OCI-LY1 (cell line): ENCODE data around the gene PIEZO1.

Source experiments
- H2AFZ ChIP-seq: fragments of 200-600 bp; sonication (generic), shearing (Covaris generic); 2 replicates; pipeline ENCODE4 v1.6.0; 2014; ENCODE audit warnings: antibody characterized with exemption, mild to moderate bottlenecking, low read length
- H3F3A ChIP-seq: fragments of 200-600 bp; sonication (generic), shearing (Covaris generic); 2 replicates; pipeline ENCODE4 v1.6.0; 2014; ENCODE audit warnings: mild to moderate bottlenecking, antibody characterized with exemption, low read length, moderate library complexity; ENCODE audit not compliant: insufficient read depth
- H3K27ac ChIP-seq: fragments of 200-600 bp; sonication (generic); 2 replicates; pipeline ENCODE4 v1.5.1; 2014; ENCODE audit warnings: low read length, mixed run types, mild to moderate bottlenecking, low read depth; ENCODE audit not compliant: poor library complexity, severe bottlenecking
- H3K27me3 ChIP-seq: fragments of 200-600 bp; sonication (generic); 2 replicates; pipeline ENCODE4 v1.6.0; 2014; ENCODE audit warnings: antibody characterized with exemption, mild to moderate bottlenecking, low read length, moderate library complexity; ENCODE audit not compliant: insufficient read depth
- H3K36me3 ChIP-seq: fragments of 200-600 bp; sonication (generic); 2 replicates; pipeline ENCODE4 v1.6.1; 2014; ENCODE audit warnings: mild to moderate bottlenecking, antibody characterized with exemption, low read length, moderate library complexity, mixed read lengths; ENCODE audit not compliant: insufficient read depth
- H3K4me1 ChIP-seq: fragments of 200-600 bp; sonication (generic); 2 replicates; pipeline ENCODE4 v1.5.1; 2014; ENCODE audit warnings: mild to moderate bottlenecking, low read length, moderate library complexity; ENCODE audit not compliant: insufficient read depth, severe bottlenecking
- H3K4me2 ChIP-seq: fragments of 200-600 bp; sonication (generic), shearing (Covaris generic); 2 replicates; pipeline ENCODE4 v1.6.1; 2014; ENCODE audit warnings: low read length
- H3K4me3 ChIP-seq: fragments of 200-600 bp; sonication (generic); 2 replicates; pipeline ENCODE4 v1.5.1; 2014; ENCODE audit warnings: low read length, low read depth, mild to moderate bottlenecking, mixed read lengths; ENCODE audit not compliant: poor library complexity, severe bottlenecking
- H3K79me2 ChIP-seq: fragments of 200-600 bp; shearing (Covaris generic); 2 replicates; pipeline ENCODE4 v1.6.1; 2016; ENCODE audit warnings: mixed run types, low read length, mixed read lengths; ENCODE audit not compliant: insufficient read depth
- H3K9ac ChIP-seq: fragments of 200-600 bp; sonication (generic), shearing (Covaris generic); 2 replicates; pipeline ENCODE4 v1.6.1; 2014; ENCODE audit warnings: mild to moderate bottlenecking, low read length, mixed read lengths
- H3K9me2 ChIP-seq: fragments of 200-600 bp; sonication (generic), shearing (Covaris generic); 2 replicates; pipeline ENCODE4 v1.6.1; 2014; ENCODE audit warnings: low read depth, mild to moderate bottlenecking, low read length, mixed read lengths
- H3K9me3 ChIP-seq: fragments of 200-600 bp; shearing (Covaris generic); 2 replicates; pipeline ENCODE4 v1.6.1; 2014; ENCODE audit warnings: low read length, mixed read lengths
- H4K20me1 ChIP-seq: fragments of 200-600 bp; sonication (generic), shearing (Covaris generic); 2 replicates; pipeline ENCODE4 v1.6.0; 2016; ENCODE audit warnings: mild to moderate bottlenecking, low read length; ENCODE audit not compliant: insufficient read depth
- EZH2 ChIP-seq: fragments of 200-600 bp; sonication (generic), shearing (Covaris generic); IDR thresholded peaks from 2 replicates; pipeline ENCODE4 v1.8.0; 2017; ENCODE audit warnings: borderline replicate concordance, mixed run types, mild to moderate bottlenecking, antibody characterized with exemption, low read length, moderate library complexity, mixed read lengths
- TF ChIP-seq, protein P1 (sequence below): fragments of 200-600 bp; sonication (generic), shearing (Covaris generic); IDR thresholded peaks from 2 replicates; pipeline ENCODE4 v1.5.1; 2017; ENCODE audit warnings: mild to moderate bottlenecking, antibody characterized with exemption, low read length, moderate library complexity, mixed read lengths

The PIEZO1 gene

DNA sequence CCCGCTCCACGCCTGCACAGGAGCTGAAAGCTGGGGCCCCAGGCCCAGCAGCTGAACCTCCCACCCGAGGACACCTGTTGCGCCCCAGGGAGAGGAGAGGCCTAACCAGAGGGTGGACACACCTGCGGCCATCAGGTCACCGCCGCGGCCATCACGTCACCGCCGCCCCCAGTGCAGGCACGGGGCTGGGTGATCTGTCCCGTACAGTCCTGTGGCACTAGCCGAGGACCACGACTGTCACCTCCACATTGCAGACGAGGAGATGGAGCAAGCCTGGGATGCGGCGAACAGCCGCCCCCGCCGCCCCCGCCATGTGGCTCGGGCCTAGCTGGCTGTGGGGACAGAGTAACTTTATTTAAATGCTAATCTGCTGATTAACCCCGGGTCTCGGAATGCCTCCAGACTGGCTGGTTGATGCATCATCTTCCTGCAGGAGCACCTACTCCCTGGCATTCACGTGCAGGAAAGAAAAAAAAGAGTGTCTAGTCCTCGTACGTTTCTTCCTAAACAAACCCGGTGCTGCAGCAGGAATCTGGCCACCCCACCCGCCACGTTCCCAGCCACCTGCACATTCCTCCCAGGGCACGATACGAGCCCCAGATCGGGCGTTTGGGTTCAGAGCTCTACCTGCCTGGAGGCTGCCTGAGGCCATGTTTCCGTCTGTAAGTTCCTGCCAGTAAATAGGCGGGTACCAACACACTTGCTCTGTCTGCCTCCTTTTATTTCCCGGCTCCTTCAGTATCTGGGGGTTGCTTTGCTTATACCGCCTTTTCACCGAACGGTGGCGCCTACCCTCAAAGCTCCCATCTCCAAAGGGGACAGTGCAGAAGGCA is 29.9 kb downstream of the PIEZO1 start:
- Histone ChIP-seq H3K9me2 (no peaks in the 10 kb centered on the region), H3K36me3 (no peaks in the 10 kb centered on the region), H4K20me1 (no peaks in the 10 kb centered on the region), H3K27ac (no peak overlapping the region), H3K27me3 (no peaks in the 10 kb centered on the region), H3K9me3 (no peaks in the 10 kb centered on the region), H2AFZ (no peak overlapping the region), H3K4me2 (no peak overlapping the region), H3F3A (no peaks in the 10 kb centered on the region), H3K4me1 (no peaks in the 10 kb centered on the region), H3K4me3 (no peak overlapping the region), H3K9ac (no peak overlapping the region), H3K79me2 (no peaks in the 10 kb centered on the region)
- no peak for TF ChIP-seq EZH2
- TF ChIP-seq, protein P1, sequence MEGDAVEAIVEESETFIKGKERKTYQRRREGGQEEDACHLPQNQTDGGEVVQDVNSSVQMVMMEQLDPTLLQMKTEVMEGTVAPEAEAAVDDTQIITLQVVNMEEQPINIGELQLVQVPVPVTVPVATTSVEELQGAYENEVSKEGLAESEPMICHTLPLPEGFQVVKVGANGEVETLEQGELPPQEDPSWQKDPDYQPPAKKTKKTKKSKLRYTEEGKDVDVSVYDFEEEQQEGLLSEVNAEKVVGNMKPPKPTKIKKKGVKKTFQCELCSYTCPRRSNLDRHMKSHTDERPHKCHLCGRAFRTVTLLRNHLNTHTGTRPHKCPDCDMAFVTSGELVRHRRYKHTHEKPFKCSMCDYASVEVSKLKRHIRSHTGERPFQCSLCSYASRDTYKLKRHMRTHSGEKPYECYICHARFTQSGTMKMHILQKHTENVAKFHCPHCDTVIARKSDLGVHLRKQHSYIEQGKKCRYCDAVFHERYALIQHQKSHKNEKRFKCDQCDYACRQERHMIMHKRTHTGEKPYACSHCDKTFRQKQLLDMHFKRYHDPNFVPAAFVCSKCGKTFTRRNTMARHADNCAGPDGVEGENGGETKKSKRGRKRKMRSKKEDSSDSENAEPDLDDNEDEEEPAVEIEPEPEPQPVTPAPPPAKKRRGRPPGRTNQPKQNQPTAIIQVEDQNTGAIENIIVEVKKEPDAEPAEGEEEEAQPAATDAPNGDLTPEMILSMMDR, result no peak

DNA sequence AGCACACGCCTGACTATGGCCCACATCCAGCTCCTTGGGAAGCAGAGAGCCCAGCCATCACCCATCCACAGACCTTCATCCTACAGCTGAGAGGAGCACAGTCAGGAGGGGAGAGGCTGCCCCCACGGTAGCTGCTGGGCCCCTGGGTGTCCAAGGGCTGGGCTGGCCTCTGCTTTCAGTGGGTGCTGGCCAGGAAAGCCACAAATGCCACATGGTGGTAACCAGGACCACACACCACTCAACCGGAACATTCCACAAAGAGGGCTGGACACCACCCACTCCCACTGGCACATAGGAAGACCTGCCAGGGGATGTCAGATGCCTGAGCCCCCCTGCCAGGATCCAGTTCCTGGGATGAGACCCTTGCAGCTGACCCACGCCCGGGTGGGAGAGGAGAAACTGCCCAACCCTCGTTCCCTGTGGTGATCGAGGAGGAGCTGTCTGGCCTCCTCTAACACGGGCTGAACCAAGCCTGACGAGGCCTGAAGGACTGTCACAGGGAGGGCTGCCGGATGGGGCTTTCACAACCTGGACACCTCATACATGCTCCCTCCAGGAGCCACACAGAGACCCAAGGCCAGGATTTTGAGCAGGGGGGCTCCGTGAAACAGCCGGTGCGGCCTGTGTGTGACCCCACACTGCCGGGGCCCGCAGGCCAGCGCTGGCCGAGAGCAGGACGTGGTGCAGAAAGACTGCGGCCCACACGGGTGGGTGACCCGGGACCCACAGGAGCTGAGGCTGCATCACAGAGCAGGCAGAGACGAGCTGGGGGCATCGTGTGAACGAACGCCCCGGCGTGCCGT is 30.7 kb downstream of the PIEZO1 start:
- H3K4me3 ChIP-seq, result no peak overlapping the region
- no peak overlapping the region for H3K4me2 ChIP-seq
- no peaks in the 10 kb centered on the region for H3K27me3 ChIP-seq
- no peak overlapping the region for H3K9ac ChIP-seq
- no peaks in the 10 kb centered on the region for H3K79me2 ChIP-seq
- TF ChIP-seq EZH2, result no peak
- TF ChIP-seq, protein P1, result no peak
- no peaks in the 10 kb centered on the region for H3K9me2 ChIP-seq
- no peak overlapping the region for H2AFZ ChIP-seq
- H4K20me1 ChIP-seq, result no peaks in the 10 kb centered on the region
- H3K36me3 ChIP-seq, result no peaks in the 10 kb centered on the region
- H3K9me3 ChIP-seq, result no peaks in the 10 kb centered on the region
- no peak overlapping the region for H3K27ac ChIP-seq
- no peaks in the 10 kb centered on the region for H3K4me1 ChIP-seq
- no peaks in the 10 kb centered on the region for H3F3A ChIP-seq

DNA sequence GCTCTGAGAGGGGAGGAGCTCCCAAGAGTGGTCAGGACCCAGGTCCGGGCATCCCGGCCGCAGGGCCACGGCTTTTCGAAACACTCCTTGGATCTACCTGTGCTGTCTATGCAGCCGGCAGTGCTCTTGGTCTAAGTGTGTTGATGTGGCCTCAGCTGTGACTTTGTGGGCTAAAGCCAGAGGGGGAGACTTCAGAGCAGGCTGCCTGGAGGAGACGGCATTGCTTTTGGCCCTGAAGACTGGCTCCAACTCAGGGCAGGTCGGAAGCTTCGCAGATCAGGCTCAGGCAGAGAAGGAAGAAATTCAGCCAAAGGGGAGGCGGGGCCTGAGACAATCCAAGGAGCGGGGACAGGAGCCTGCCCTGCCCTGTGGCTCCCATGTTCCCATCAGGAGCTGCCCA is 31.4 kb downstream of the PIEZO1 start:
- Histone ChIP-seq H3K4me1 (no peaks in the 10 kb centered on the region), H3K27ac (no peak overlapping the region), H3K79me2 (no peaks in the 10 kb centered on the region), H3K9ac (no peak overlapping the region), H3F3A (no peaks in the 10 kb centered on the region), H2AFZ (no peak overlapping the region), H3K36me3 (no peaks in the 10 kb centered on the region), H3K9me3 (no peaks in the 10 kb centered on the region), H3K4me3 (no peak overlapping the region), H3K9me2 (no peaks in the 10 kb centered on the region), H3K27me3 (peaks cover under 1% of the 10 kb centered on the region; the same call in 1 of the 2 replicates), H4K20me1 (no peaks in the 10 kb centered on the region), H3K4me2 (no peak overlapping the region)
- TF ChIP-seq, protein P1, result no peak
- no peak for TF ChIP-seq EZH2
